Activated naive CD4-positive, alpha-beta T cell treated with anti-CD3 and anti-CD28 coated beads, Interleukin-2, amount 10 ng/mL, durations not matched to agents 7 days and 5 days (primary cell): ENCODE results near the gene MUCL3.
"Not testable (repeated sequence)": the region's sequence is repeated elsewhere in the genome, so short reads cannot be mapped to it uniquely, and the experiment has no call there.

ENCODE experiments used
- CTCF ChIA-PET: fragments of 350-600 bp; sonication (Branson Sonifier 250); formaldehyde crosslinking; loops from one replicate; lab custom pipeline; 2021; ENCODE audit warnings: antibody characterized with exemption; lab: Charles Lee
- DNase-seq: peaks from one replicate; pipeline ENCODE4 v3.0.0-alpha.2; 2020
- H3K27ac Mint-ChIP-seq: one replicate; pipeline ENCODE4 v1.8.0; 2021; ENCODE audit warnings: mild to moderate bottlenecking, moderate library complexity, mixed read lengths
- H3K27me3 Mint-ChIP-seq: one replicate; pipeline ENCODE4 v1.8.0; 2021; ENCODE audit warnings: mild to moderate bottlenecking, mixed read lengths
- H3K36me3 Mint-ChIP-seq: one replicate; pipeline ENCODE4 v1.8.0; 2021; ENCODE audit warnings: mixed read lengths
- H3K4me1 Mint-ChIP-seq: one replicate; pipeline ENCODE4 v1.8.0; 2021; ENCODE audit warnings: mixed read lengths
- H3K4me3 Mint-ChIP-seq: one replicate; pipeline ENCODE4 v1.8.0; 2021; ENCODE audit warnings: mild to moderate bottlenecking, moderate library complexity, mixed read lengths
- H3K9me3 Mint-ChIP-seq: one replicate; pipeline ENCODE4 v1.8.0; 2021; ENCODE audit warnings: mixed read lengths

The MUCL3 gene

GRCh38 chr6:30940361-30940986 lies at the start of gene MUCL3:
Gene MUCL3, plus strand, starts transcription at chr6:30940973. Its CDS starts 27 bp downstream, at chr6:30941000.
- Mint-ChIP-seq H3K27me3 (peaks cover 87% of the 10 kb centered on the region), H3K4me3 (no peak within 1 kb of the TSS), H3K9me3 (no peaks in the 10 kb centered on the region), H3K36me3 (no peaks in the 10 kb centered on the region), H3K4me1 (peaks cover 2% of the 10 kb centered on the region), H3K27ac (no peak within 1 kb of the TSS)
- CTCF ChIA-PET: interaction anchor here (0.9 to 1.6 kb wide), 4 partner anchors 9 to 139 kb away, joined by 3 to 4 read pairs (median 3); partner anchors contain the start of gene SFTA2
- DNase-seq: no peak

GRCh38 chr6:30891450-30891723 lies 49.4 kb upstream of the MUCL3 start:
- Mint-ChIP-seq H3K36me3 (no peaks in the 10 kb centered on the region), H3K4me3 (no peak overlapping the region), H3K27me3 (peaks cover 14% of the 10 kb centered on the region), H3K27ac (no peak overlapping the region), H3K4me1 (peaks cover 4% of the 10 kb centered on the region), H3K9me3 (no peaks in the 10 kb centered on the region)
- CTCF ChIA-PET: no interaction called here
- DNase-seq: no peak

GRCh38 chr6:30891816-30892538 lies 48.8 kb upstream of the MUCL3 start:
- no peak overlapping the region for H3K27ac Mint-ChIP-seq
- DNase-seq: no peak
- H3K4me1 Mint-ChIP-seq: no peaks in the 10 kb centered on the region
- no peaks in the 10 kb centered on the region for H3K36me3 Mint-ChIP-seq
- CTCF ChIA-PET: no interaction called here
- H3K4me3 Mint-ChIP-seq: no peak overlapping the region
- H3K9me3 Mint-ChIP-seq: no peaks in the 10 kb centered on the region
- H3K27me3 Mint-ChIP-seq: peaks cover 8% of the 10 kb centered on the region

- CTCF ChIA-PET: no interaction called here
- H3K9me3 Mint-ChIP-seq: no peaks in the 10 kb centered on the region
- H3K27ac Mint-ChIP-seq: no peak overlapping the region
- DNase-seq: no peak
- peaks cover 8% of the 10 kb centered on the region for H3K27me3 Mint-ChIP-seq
- no peaks in the 10 kb centered on the region for H3K4me1 Mint-ChIP-seq
- no peaks in the 10 kb centered on the region for H3K36me3 Mint-ChIP-seq
- H3K4me3 Mint-ChIP-seq: no peak overlapping the region
These were observed 47.7 kb upstream of the MUCL3 start for GRCh38 chr6:30893001-30893591.

- H3K27me3 Mint-ChIP-seq: peaks cover 10% of the 10 kb centered on the region
- no peaks in the 10 kb centered on the region for H3K4me1 Mint-ChIP-seq
- CTCF ChIA-PET: interaction anchor here (0.6 kb wide), 1 partner anchor 67 kb away, joined by 3 read pairs; no protein-coding TSS in a partner anchor
- no peak for DNase-seq
- no peak overlapping the region for H3K27ac Mint-ChIP-seq
- H3K4me3 Mint-ChIP-seq: no peak overlapping the region
- no peaks in the 10 kb centered on the region for H3K9me3 Mint-ChIP-seq
- H3K36me3 Mint-ChIP-seq: no peaks in the 10 kb centered on the region
These were observed 47.1 kb upstream of the MUCL3 start for GRCh38 chr6:30893666-30894065.

- H3K36me3 Mint-ChIP-seq: no peaks in the 10 kb centered on the region
- no peak overlapping the region for H3K4me3 Mint-ChIP-seq
- no peaks in the 10 kb centered on the region for H3K4me1 Mint-ChIP-seq
- H3K9me3 Mint-ChIP-seq: no peaks in the 10 kb centered on the region
- CTCF ChIA-PET: interaction anchor here (0.6 kb wide), 1 partner anchor 66 kb away, joined by 3 read pairs; no protein-coding TSS in a partner anchor
- H3K27ac Mint-ChIP-seq: no peak overlapping the region
- H3K27me3 Mint-ChIP-seq: peaks cover 12% of the 10 kb centered on the region
- no peak for DNase-seq
These were observed 46.4 kb upstream of the MUCL3 start for GRCh38 chr6:30894381-30894780.

- H3K9me3 Mint-ChIP-seq: no peaks in the 10 kb centered on the region
- no peak overlapping the region for H3K27ac Mint-ChIP-seq
- H3K4me1 Mint-ChIP-seq: no peaks in the 10 kb centered on the region
- peaks cover 11% of the 10 kb centered on the region for H3K27me3 Mint-ChIP-seq
- CTCF ChIA-PET: no interaction called here
- DNase-seq: no peak
- no peaks in the 10 kb centered on the region for H3K36me3 Mint-ChIP-seq
- no peak overlapping the region for H3K4me3 Mint-ChIP-seq
These were observed 45.8 kb upstream of the MUCL3 start for GRCh38 chr6:30894935-30895334.

GRCh38 chr6:30895343-30895742 lies 45.4 kb upstream of the MUCL3 start:
- no peak overlapping the region for H3K4me3 Mint-ChIP-seq
- no peaks in the 10 kb centered on the region for H3K4me1 Mint-ChIP-seq
- H3K27ac Mint-ChIP-seq: no peak overlapping the region
- no peaks in the 10 kb centered on the region for H3K36me3 Mint-ChIP-seq
- H3K27me3 Mint-ChIP-seq: peaks cover 10% of the 10 kb centered on the region
- no peak for DNase-seq
- CTCF ChIA-PET: no interaction called here
- H3K9me3 Mint-ChIP-seq: no peaks in the 10 kb centered on the region

- no peaks in the 10 kb centered on the region for H3K9me3 Mint-ChIP-seq
- H3K4me3 Mint-ChIP-seq: no peak overlapping the region
- no peak overlapping the region for H3K27ac Mint-ChIP-seq
- peaks cover 7% of the 10 kb centered on the region for H3K27me3 Mint-ChIP-seq
- no peaks in the 10 kb centered on the region for H3K36me3 Mint-ChIP-seq
- no peak for DNase-seq
- CTCF ChIA-PET: interaction anchor here (1.5 kb wide), 1 partner anchor 11 kb away, joined by 4 read pairs; the partner anchor contains the start of gene GTF2H4
- H3K4me1 Mint-ChIP-seq: no peaks in the 10 kb centered on the region
These were observed 44.2 kb upstream of the MUCL3 start for GRCh38 chr6:30896541-30896940.

- no peak overlapping the region for H3K4me3 Mint-ChIP-seq
- DNase-seq: no peak
- H3K36me3 Mint-ChIP-seq: no peaks in the 10 kb centered on the region
- peaks cover 11% of the 10 kb centered on the region for H3K27me3 Mint-ChIP-seq
- H3K9me3 Mint-ChIP-seq: no peaks in the 10 kb centered on the region
- H3K4me1 Mint-ChIP-seq: peaks cover 4% of the 10 kb centered on the region
- CTCF ChIA-PET: no interaction called here
- H3K27ac Mint-ChIP-seq: no peak overlapping the region
These were observed 42.9 kb upstream of the MUCL3 start for GRCh38 chr6:30897882-30898281.

GRCh38 chr6:30898750-30899360 lies 41.9 kb upstream of the MUCL3 start:
- Mint-ChIP-seq H3K27me3 (peaks cover 11% of the 10 kb centered on the region), H3K9me3 (no peaks in the 10 kb centered on the region), H3K36me3 (no peaks in the 10 kb centered on the region), H3K27ac (no peak overlapping the region), H3K4me3 (no peak overlapping the region), H3K4me1 (peaks cover 5% of the 10 kb centered on the region)
- CTCF ChIA-PET: interaction anchor here (1.7 kb wide), 1 partner anchor 188 kb away, joined by 4 read pairs; no protein-coding TSS in a partner anchor
- no peak for DNase-seq

- Mint-ChIP-seq H3K36me3 (no peaks in the 10 kb centered on the region), H3K27ac (no peak overlapping the region), H3K4me1 (peaks cover 5% of the 10 kb centered on the region), H3K4me3 (no peak overlapping the region), H3K9me3 (no peaks in the 10 kb centered on the region), H3K27me3 (peaks cover 11% of the 10 kb centered on the region)
- no peak for DNase-seq
- CTCF ChIA-PET: interaction anchor here (0.8 to 0.9 kb wide), 2 partner anchors 11 to 179 kb away, joined by 3 to 4 read pairs; no protein-coding TSS in a partner anchor
These were observed 39.8 kb upstream of the MUCL3 start for GRCh38 chr6:30900863-30901417.

- peaks cover 11% of the 10 kb centered on the region for H3K27me3 Mint-ChIP-seq
- peaks cover 5% of the 10 kb centered on the region for H3K4me1 Mint-ChIP-seq
- CTCF ChIA-PET: interaction anchor here (0.8 to 0.9 kb wide), 2 partner anchors 12 to 178 kb away, joined by 3 to 4 read pairs; no protein-coding TSS in a partner anchor
- H3K4me3 Mint-ChIP-seq: no peak overlapping the region
- no peaks in the 10 kb centered on the region for H3K9me3 Mint-ChIP-seq
- no peak overlapping the region for H3K27ac Mint-ChIP-seq
- DNase-seq: no peak
- no peaks in the 10 kb centered on the region for H3K36me3 Mint-ChIP-seq
These were observed 39.3 kb upstream of the MUCL3 start for GRCh38 chr6:30901436-30901835.

- CTCF ChIA-PET, H3K4me3 Mint-ChIP-seq, DNase-seq, H3K9me3 Mint-ChIP-seq, H3K4me1 Mint-ChIP-seq, H3K36me3 Mint-ChIP-seq, H3K27ac Mint-ChIP-seq: not testable (repeated sequence)
- H3K27me3 Mint-ChIP-seq: peaks cover 11% of the 10 kb centered on the region
These were observed 38.6 kb upstream of the MUCL3 start for GRCh38 chr6:30902196-30902595.
